ENCODE results near the gene INPP5A.

DNA sequence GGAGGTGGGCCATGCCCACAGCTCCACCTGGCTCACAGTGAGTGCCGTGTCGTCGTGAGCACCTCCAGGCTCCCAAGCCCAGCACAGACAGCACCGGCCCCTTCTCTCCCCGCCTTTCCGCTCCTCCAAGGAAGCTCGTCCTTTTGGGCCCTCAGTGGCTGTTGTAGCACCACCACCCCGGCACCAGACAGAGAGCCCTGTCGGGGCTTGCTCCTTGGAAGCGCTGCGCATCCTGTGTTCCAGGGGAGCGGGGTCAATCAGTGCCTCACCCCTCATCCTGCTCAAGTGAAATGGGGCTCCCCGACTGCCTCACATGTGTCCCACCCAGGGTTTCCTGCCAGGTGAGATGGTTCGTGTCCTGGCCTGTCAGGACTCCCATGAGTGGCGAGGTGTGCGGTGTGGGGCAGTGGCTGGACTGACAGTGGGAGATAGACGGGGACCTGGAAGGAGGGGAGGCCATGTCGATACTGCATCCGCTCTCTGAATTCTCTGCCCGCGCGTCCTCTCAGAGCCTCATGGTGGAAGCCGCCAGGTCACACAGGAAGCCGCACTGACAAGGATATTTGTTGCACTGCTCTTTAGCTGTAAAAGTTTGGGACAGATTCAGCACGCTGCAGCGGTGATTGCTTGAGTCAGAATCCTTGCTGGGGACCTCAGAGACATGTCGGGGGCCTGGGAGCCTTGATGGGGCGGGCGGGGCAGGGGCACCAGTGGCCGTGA lies 107.1 kb downstream of the INPP5A start:
- TF ChIP-seq, protein P1, sequence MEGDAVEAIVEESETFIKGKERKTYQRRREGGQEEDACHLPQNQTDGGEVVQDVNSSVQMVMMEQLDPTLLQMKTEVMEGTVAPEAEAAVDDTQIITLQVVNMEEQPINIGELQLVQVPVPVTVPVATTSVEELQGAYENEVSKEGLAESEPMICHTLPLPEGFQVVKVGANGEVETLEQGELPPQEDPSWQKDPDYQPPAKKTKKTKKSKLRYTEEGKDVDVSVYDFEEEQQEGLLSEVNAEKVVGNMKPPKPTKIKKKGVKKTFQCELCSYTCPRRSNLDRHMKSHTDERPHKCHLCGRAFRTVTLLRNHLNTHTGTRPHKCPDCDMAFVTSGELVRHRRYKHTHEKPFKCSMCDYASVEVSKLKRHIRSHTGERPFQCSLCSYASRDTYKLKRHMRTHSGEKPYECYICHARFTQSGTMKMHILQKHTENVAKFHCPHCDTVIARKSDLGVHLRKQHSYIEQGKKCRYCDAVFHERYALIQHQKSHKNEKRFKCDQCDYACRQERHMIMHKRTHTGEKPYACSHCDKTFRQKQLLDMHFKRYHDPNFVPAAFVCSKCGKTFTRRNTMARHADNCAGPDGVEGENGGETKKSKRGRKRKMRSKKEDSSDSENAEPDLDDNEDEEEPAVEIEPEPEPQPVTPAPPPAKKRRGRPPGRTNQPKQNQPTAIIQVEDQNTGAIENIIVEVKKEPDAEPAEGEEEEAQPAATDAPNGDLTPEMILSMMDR (IDR thresholded peaks at IDR 0.05; ENCODE audit: poor library complexity): no peak
- no peak for TF ChIP-seq EZH2 (IDR thresholded peaks at IDR 0.05; ENCODE audit: borderline replicate concordance)
